ENCODE results near the gene TCOF1.

The TCOF1 gene

GRCh38 chr5:150447188-150447587 is 89.7 kb downstream of the TCOF1 start:
- in situ Hi-C loops (cut with HindIII; ENCODE audit: low sequenced_read_pairs): no loop called here
- no peak overlapping the region for H3K4me3 ChIP-seq (ENCODE audit: low read depth, low read length)
- TF ChIP-seq, protein P1, sequence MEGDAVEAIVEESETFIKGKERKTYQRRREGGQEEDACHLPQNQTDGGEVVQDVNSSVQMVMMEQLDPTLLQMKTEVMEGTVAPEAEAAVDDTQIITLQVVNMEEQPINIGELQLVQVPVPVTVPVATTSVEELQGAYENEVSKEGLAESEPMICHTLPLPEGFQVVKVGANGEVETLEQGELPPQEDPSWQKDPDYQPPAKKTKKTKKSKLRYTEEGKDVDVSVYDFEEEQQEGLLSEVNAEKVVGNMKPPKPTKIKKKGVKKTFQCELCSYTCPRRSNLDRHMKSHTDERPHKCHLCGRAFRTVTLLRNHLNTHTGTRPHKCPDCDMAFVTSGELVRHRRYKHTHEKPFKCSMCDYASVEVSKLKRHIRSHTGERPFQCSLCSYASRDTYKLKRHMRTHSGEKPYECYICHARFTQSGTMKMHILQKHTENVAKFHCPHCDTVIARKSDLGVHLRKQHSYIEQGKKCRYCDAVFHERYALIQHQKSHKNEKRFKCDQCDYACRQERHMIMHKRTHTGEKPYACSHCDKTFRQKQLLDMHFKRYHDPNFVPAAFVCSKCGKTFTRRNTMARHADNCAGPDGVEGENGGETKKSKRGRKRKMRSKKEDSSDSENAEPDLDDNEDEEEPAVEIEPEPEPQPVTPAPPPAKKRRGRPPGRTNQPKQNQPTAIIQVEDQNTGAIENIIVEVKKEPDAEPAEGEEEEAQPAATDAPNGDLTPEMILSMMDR (IDR thresholded peaks at IDR 0.05; ENCODE audit: low read depth, low read length, missing control alignments): no peak
- no peak for DNase-seq (ENCODE audit: low read depth)

DNA sequence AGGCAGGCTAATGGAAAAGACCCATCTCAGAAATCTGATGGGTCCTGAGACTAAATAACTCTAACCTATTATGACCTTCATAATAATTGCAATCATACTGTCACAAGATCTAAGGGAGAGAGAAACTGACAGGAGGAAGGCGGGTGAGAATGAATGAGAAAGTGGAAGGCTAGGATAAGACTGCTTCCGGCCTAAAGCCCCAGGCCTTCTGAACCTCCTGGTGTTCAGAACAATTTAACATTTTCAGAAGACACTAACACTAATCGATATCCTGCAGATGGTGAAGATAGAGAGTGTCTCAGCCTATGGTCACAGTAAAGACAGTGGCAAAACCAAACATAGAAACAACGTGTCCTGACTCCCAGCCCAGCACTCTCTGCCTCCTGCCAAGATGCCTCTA is 90.8 kb downstream of the TCOF1 start:
- TF ChIP-seq, protein P1 (IDR thresholded peaks at IDR 0.05; ENCODE audit: low read depth, low read length, missing control alignments): no peak

DNA sequence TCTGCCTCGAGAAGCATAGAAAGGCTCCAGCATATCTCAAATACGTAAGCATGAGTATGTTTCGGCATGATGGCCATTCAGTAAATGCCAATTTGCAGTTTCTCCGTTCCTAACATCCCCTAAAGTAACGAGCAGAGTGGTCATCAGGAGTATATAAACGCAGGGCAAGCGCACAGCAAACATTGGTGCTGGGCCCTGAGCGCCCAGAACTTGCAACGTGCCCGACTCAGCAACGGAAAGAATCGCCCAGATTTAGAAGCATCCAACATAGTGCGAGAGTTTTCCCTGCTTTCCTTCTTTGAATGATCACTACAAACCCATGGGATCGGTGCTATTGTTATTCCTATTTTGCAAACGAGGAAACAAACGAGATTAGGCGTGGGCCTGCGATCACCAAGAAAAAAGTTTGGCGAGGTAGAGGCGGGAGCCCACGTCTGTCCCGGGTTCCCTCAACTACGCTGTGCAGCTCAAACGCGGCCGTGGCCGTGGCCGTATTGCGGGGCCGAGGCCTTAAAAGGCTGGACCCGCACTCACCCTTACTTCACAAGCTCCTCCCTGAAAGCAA is 91.5 kb downstream of the TCOF1 start:
- in situ Hi-C loops (cut with HindIII; ENCODE audit: low sequenced_read_pairs): no loop called here
- peak overlapping the region; percentile 93 for H3K4me3 ChIP-seq (ENCODE audit: low read depth, low read length)
- no peak for DNase-seq (ENCODE audit: low read depth)
- TF ChIP-seq, protein P1 (IDR thresholded peaks at IDR 0.05; ENCODE audit: low read depth, low read length, missing control alignments): no peak

More for the DNA sequence above, 90.8 kb downstream of the TCOF1 start:
- H3K4me3 ChIP-seq (ENCODE audit: low read depth, low read length): peak overlapping the region; percentile 93
- in situ Hi-C loops (cut with HindIII; ENCODE audit: low sequenced_read_pairs): no loop called here
- no peak for DNase-seq (ENCODE audit: low read depth)
